Measurements from ENCODE around the gene PIBF1.
"Not testable (repeated sequence)": the region's sequence is repeated elsewhere in the genome, so short reads cannot be mapped to it uniquely, and the experiment has no call there.

PIBF1 gene

DNA sequence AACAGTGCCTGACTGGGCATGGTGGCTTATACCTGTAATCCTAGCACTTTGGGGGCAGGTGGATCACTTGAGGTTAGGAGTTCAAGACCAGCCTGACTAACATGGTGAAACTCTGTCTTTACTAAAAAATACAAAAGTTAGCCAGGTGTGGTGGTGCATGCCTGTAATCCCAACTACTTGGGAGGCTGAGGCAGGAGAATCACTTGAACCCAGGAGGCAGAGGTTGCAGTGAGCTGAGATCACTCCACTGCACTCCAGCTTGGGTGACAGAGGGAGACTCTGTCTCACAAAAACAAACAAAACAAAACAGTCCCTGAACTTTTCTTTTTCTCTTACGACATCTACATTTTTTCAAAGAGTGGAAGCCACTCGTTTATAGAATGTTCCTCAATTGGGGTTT, 266.7 kb downstream of the PIBF1 start:
- DNase-seq; in situ Hi-C loops (cut with MboI; ENCODE audit: low pct_unique_long_range_greater_than_20kb, low sequenced_read_pairs): not testable (repeated sequence)

DNA sequence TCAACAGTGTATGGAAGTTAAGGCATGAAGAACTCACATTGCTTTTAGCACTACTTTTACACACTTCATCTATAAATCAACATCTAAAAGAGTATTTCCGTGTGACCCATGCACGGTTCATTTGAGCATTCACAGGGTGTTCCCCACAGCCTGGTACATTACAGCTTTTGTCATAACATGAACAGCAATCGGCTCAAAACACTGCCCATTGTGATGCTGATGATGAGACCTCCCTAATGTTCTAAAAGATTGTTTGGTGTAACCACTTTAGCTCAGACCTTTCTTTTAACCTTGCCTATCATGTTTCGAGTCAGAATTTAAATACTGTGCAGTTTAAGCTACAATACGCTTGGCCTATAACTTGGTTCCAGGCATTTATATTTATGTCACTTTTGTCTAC, 272.8 kb downstream of the PIBF1 start:
- in situ Hi-C loops (cut with MboI; ENCODE audit: low pct_unique_long_range_greater_than_20kb, low sequenced_read_pairs) = no loop called here
- DNase-seq = no peak

DNA sequence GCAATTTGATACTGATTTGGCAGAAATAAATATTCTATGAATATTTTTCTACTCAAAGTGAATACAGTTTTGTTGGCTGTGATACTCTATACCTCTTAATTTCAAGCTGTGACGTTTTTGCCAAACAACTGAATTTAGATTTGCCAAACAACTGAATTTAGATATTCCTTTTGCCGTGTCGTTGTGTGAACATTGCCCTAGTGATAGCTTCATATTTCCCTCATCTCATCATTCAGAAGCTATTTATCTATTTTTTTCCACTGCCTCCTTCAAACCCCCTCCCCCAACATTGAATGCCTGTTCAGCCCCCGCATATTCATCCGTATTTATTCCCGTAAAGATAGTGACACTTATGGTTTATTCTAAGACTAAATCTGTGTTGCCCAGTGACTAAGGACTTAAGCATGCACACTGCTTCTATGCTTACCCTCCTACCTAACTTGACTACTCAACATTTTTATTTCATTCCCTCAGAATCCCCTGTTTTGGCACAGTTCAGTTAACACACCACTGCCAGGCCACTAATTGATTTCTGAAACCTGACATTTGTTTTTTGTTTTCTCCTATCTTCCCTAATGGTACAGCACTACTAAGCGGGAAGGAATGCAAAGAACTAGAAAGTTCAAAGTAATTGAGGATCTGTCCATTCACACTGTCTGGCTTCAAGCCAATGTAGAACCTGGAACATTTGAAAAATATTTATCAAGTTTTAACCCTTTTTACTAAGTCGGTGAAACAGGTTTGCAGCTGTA, 274.1 kb downstream of the PIBF1 start:
- in situ Hi-C loops (cut with MboI; ENCODE audit: low pct_unique_long_range_greater_than_20kb, low sequenced_read_pairs) = no loop called here
- DNase-seq = no peak

DNA sequence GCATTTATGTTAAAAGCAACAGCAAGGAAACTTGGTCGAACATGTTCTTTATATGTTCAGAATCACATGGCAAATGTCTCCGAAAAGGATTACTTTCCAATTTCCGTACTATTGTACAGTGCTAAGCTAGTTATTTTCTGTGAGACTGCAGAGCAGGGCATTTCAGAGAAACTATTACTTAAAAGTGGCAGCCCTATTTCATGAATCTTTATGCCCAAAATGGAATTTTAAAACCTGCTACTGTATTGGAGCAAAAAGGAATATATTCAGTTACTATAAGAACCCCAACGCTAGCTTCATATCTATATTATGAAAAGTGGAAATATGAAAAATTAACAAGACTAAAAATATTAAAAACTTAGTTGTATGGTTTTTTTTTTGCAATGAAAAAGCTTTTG, 274.6 kb downstream of the PIBF1 start:
- DNase-seq = no peak
- in situ Hi-C loops (cut with MboI; ENCODE audit: low pct_unique_long_range_greater_than_20kb, low sequenced_read_pairs) = no loop called here

DNA sequence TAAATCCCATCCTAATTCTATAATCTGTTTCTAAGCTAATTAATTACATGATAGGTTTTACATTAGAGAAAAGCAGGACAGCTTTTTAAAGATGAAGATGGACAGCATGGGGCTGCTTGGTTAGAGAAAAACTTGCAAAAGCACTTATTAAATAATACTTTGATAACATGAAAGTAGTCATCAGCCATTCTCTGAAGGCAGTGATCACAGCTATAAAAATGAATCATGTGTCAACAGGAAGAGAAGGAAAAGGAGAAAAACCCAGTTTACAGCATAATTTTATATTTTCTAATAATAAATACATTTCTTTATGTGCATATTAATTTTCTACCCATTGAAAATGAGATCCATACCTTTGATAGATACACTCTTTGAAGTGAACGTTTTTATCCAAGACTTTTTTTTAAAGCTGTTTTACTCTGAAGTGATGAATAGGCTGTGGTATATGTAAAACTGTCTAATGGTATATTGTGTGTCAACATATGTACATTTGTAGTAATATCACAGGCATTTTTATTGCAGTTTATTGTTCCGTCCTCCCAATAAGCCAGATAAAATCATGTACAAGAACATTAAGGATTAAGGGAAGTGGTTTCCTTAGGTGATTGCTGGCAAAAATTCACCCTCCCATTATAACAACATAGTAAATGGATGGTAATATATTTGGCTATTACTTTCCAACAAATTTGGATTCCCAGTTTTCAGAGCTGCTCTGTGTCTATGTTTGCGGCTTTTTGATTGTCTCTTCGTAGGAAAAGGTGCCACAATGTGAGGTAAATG, 275.5 kb downstream of the PIBF1 start:
- DNase-seq = no peak
- in situ Hi-C loops (cut with MboI; ENCODE audit: low pct_unique_long_range_greater_than_20kb, low sequenced_read_pairs) = no loop called here

DNA sequence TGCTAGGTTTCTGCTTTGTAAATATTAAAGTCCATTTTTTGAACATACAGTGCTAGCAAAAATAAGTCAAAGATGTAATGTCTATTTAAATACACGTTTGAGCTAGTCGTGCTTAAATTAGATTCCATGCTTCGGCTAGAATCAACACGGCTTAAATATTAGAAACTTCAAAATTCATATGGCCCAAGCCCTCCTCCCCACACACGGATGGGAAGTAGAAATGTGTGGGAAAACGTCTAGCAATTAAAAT, 276.1 kb downstream of the PIBF1 start:
- no peak for DNase-seq
- in situ Hi-C loops (cut with MboI; ENCODE audit: low pct_unique_long_range_greater_than_20kb, low sequenced_read_pairs) = no loop called here

DNA sequence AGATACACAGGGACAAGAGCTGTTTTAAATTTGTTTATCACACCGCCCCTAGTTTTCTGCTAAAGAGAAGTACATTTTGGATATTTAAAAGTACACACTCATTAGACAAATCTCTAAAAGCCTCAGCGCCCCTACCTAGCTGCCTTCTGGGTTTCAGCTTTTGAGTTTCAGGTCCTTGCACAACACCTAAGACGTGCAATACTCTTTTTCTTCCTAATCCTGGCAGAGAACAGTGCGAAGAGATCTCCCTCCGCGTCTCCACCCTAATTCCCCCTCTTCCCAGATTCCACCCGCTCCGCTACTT, 276.5 kb downstream of the PIBF1 start:
- in situ Hi-C loops (cut with MboI; ENCODE audit: low pct_unique_long_range_greater_than_20kb, low sequenced_read_pairs) = no loop called here
- DNase-seq = no peak

DNA sequence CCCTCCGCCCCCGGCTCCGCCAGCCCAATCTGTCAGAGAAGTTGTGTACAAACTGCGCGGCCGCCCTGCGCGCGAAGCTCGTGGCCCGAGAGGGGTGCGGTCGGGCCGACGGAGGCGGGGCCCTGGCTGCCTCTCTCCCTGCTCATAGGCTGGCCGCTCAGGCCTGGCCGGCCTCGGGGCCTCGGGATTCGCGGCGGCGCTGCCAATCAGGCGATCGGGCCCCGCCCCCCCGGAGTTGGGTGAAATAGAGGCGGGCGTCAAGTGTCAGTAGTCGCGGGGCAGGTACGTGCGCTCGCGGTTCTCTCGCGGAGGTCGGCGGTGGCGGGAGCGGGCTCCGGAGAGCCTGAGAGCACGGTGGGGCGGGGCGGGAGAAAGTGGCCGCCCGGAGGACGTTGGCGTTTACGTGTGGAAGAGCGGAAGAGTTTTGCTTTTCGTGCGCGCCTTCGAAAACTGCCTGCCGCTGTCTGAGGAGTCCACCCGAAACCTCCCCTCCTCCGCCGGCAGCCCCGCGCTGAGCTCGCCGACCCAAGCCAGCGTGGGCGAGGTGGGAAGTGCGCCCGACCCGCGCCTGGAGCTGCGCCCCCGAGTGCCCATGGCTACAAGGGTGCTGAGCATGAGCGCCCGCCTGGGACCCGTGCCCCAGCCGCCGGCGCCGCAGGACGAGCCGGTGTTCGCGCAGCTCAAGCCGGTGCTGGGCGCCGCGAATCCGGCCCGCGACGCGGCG, 277.0 kb downstream of the PIBF1 start, which contains the start of gene KLF5:
Gene KLF5 (plus strand): TSS at position 270 of the 724 bp plus-strand sequence. CDS start 323 bp downstream, at position 593.
- in situ Hi-C loops (cut with MboI; ENCODE audit: low pct_unique_long_range_greater_than_20kb, low sequenced_read_pairs) = no loop called here
- peak; percentile 94 for DNase-seq

DNA sequence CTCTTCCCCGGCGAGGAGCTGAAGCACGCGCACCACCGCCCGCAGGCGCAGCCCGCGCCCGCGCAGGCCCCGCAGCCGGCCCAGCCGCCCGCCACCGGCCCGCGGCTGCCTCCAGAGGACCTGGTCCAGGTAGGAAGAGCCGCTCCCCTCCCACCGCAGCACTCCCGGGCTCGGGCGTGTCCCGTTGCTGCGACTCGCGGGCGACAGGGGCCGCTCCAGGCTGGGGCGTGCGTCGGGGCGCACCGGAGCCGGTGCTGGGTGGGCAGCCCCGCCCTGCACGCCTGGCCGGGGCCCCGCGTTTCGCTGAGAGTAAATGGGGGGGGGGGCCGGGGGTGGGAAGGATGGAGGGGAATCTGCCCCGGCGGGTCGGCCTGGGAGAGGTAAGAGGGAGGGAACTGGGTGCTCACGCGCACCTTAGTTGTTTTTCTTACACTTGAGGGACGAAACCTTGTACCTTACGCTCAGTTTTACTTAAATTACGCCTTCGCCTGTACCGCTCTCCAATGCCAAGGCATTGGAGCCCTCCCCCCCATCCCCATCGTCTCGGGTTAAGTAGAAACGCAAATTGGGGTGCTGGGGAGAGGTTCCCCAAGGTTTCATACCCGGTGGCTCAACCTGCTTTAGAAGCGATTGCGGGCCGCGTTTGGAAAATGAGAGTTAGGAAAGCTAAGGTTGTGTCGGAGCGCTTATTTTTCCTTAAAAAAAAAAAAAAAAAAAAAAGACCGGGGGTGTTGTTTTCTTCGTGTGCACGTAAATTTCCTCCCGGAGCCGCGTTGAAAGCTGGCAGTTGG, 277.7 kb downstream of the PIBF1 start:
- DNase-seq = peak; percentile 8

DNA sequence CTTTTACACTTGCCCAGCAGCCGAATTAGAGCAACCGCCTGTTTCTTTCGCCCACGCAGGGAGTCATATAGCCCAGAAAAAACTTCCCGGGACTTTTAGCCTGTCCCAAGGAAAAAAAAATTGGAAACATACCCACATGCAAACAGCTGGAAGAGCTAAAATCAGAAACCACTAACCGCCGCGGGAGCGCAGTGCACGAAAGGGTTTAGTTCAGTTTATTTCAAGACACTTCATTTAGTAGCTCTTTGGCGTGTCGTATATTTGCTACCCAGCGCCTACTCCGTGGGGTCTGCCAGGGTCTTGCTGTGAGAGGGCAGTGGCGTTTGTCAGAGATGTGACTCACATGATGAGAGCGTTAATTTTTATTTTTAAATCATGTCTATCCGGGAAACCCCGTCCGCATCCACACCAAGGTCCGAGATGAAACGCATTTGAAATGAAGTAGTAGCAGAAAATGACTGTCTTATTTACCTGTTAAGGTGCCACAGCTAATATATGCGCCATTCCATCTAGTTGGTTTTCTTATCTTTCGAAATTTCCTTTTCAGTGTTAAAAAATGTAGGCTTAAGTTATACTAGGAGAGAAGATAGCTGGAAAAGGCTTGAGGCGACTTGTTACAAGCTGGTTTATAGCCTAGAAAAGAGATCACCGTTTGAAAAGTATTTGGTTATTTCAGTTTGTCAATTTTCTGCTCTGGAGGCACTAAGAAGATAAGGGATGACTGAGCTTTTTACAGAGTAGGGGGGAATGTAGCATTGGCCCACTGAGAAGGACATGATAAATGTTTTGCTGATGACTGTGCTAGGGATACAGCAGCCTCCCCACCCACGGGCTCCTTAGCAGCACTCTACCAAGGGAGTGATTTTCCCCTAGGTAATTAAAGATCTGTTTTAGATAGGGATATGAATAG, 278.6 kb downstream of the PIBF1 start:
- in situ Hi-C loops (cut with MboI; ENCODE audit: low pct_unique_long_range_greater_than_20kb, low sequenced_read_pairs) = no loop called here
- peak; percentile 27 for DNase-seq

More for the DNA sequence above, 277.7 kb downstream of the PIBF1 start:
- in situ Hi-C loops (cut with MboI; ENCODE audit: low pct_unique_long_range_greater_than_20kb, low sequenced_read_pairs) = no loop called here

DNA sequence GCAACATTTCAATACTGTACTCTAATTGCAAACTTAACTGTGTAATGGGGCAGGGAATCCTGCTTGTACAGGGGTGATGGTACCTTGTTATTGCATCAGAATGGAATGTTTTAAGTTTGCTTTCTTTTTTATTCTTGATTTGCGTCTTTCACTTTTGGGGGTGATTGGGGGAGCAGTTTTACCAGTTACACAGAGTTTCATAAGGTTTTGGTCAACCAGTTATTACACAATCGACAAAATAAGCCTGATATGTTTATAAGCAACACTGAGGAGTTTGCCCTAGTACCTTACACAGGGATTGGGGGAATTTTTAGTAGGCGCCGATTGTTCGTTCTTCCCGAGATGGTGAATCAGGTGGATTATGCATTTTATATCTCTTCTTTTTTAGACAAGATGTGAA, 279.5 kb downstream of the PIBF1 start:
- no peak for DNase-seq
- in situ Hi-C loops (cut with MboI; ENCODE audit: low pct_unique_long_range_greater_than_20kb, low sequenced_read_pairs) = no loop called here

DNA sequence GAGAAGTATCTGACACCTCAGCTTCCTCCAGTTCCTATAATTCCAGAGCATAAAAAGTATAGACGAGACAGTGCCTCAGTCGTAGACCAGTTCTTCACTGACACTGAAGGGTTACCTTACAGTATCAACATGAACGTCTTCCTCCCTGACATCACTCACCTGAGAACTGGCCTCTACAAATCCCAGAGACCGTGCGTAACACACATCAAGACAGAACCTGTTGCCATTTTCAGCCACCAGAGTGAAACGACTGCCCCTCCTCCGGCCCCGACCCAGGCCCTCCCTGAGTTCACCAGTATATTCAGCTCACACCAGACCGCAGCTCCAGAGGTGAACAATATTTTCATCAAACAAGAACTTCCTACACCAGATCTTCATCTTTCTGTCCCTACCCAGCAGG, 279.9 kb downstream of the PIBF1 start:
- no peak for DNase-seq
- in situ Hi-C loops (cut with MboI; ENCODE audit: low pct_unique_long_range_greater_than_20kb, low sequenced_read_pairs) = no loop called here

DNA sequence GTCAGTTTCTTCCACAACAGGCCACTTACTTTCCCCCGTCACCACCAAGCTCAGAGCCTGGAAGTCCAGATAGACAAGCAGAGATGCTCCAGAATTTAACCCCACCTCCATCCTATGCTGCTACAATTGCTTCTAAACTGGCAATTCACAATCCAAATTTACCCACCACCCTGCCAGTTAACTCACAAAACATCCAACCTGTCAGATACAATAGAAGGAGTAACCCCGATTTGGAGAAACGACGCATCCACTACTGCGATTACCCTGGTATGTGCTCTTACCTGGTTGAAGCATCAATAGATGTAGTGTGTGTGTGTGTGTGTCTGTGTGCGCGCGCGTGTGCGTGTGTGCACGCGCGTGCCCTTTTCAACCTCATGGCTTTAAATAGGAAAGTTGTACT, 280.5 kb downstream of the PIBF1 start:
- in situ Hi-C loops (cut with MboI; ENCODE audit: low pct_unique_long_range_greater_than_20kb, low sequenced_read_pairs) = no loop called here
- DNase-seq = no peak

DNA sequence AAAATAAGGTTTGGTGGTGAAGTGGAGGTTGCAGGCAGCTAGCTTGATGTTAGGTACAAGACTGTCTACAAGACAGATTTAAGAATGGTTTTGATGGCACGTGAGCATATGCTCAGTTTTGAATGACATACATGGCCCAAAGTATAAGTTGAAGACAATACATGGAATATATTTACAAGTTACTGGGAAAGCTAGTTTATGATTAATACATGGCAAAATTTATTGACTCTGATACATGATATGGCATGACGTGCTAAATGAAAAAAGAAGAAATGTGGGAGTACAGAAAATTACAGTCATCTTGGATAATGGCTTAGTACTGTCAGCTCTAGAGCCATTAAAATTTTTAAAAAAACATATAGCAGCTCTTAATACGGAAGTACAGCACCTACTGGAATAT, 281.2 kb downstream of the PIBF1 start:
- in situ Hi-C loops (cut with MboI; ENCODE audit: low pct_unique_long_range_greater_than_20kb, low sequenced_read_pairs) = no loop called here
- no peak for DNase-seq

DNA sequence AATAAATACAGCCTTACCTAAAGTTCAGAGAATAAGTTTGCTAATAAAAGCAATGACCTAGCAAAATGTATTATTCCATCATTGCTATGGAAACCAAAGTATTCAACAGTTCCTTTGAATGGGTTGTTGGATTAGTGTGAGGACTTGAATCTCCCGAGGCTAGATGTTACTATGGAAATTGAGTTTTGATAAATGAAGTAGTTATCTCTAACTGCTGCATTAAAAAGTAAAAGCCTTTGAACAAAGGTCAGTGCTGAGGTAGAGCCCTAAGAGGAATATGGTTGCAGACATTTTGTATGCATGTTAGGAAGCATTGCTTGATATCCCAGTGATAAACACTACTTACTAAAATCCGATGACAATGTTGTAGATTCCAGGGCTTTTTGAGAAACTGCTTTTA, 283.1 kb downstream of the PIBF1 start:
- in situ Hi-C loops (cut with MboI; ENCODE audit: low pct_unique_long_range_greater_than_20kb, low sequenced_read_pairs) = no loop called here
- no peak for DNase-seq

DNA sequence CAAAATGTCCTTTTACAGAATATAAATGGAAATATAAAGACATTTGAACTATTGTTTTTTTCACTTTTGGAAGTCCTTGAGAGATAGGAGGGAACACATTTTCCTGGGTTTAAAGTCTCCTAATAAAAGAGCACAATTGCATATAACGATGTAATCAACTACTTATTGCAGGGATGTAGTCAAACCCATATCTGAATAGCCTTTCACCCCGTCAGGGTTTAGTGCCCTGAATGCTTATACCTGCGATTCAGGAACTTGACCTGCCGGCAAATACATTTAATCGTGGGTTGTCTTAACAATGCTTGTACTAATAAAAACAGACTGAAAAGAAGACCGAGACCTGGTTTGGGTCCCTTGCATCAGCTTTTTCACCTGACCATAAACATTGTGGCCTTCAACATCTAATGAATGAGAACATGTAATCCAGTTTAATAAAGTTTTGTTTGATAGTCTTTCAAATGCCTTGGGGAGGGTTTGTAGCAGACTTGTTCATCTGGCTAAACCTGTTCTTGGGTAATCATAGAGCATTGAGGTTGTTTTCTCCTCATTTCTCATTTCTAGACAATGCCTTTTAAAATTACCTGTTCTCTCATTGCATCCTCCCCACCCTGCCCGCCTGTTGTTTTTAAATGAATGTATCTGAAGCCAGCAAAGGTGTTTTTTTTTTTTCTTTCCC, 283.9 kb downstream of the PIBF1 start:
- in situ Hi-C loops (cut with MboI; ENCODE audit: low pct_unique_long_range_greater_than_20kb, low sequenced_read_pairs) = no loop called here
- no peak for DNase-seq
